Fibroblast of mammary gland (primary cell): Measurements from ENCODE around the gene MRE11.

Experiments used
- DNase-seq: peaks from one replicate; pipeline ENCODE4 v3.0.0-alpha.2; 2010; ENCODE audit warnings: low read depth
- H3K4me3 ChIP-seq: 2 replicates; pipeline ENCODE4 v1.5.1; 2011; ENCODE audit warnings: low read depth, mild to moderate bottlenecking, low read length, moderate library complexity; ENCODE audit not compliant: control insufficient read depth
- TF ChIP-seq, protein P1 (sequence below): conservative IDR thresholded peaks from 2 replicates; pipeline ENCODE4 v1.5.1; 2011; ENCODE audit warnings: low read depth, low read length, inconsistent platforms; ENCODE audit not compliant: control insufficient read depth, insufficient read depth

Gene MRE11

GRCh38 chr11:94481342-94481741, 12.3 kb downstream of the MRE11 start:
- DNase-seq = no peak
- TF ChIP-seq, protein P1, sequence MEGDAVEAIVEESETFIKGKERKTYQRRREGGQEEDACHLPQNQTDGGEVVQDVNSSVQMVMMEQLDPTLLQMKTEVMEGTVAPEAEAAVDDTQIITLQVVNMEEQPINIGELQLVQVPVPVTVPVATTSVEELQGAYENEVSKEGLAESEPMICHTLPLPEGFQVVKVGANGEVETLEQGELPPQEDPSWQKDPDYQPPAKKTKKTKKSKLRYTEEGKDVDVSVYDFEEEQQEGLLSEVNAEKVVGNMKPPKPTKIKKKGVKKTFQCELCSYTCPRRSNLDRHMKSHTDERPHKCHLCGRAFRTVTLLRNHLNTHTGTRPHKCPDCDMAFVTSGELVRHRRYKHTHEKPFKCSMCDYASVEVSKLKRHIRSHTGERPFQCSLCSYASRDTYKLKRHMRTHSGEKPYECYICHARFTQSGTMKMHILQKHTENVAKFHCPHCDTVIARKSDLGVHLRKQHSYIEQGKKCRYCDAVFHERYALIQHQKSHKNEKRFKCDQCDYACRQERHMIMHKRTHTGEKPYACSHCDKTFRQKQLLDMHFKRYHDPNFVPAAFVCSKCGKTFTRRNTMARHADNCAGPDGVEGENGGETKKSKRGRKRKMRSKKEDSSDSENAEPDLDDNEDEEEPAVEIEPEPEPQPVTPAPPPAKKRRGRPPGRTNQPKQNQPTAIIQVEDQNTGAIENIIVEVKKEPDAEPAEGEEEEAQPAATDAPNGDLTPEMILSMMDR = no peak
- H3K4me3 ChIP-seq = no peak overlapping the region

GRCh38 chr11:94477624-94478023, 16.0 kb downstream of the MRE11 start:
- TF ChIP-seq, protein P1 = no peak
- H3K4me3 ChIP-seq = no peak overlapping the region
- no peak for DNase-seq

DNA sequence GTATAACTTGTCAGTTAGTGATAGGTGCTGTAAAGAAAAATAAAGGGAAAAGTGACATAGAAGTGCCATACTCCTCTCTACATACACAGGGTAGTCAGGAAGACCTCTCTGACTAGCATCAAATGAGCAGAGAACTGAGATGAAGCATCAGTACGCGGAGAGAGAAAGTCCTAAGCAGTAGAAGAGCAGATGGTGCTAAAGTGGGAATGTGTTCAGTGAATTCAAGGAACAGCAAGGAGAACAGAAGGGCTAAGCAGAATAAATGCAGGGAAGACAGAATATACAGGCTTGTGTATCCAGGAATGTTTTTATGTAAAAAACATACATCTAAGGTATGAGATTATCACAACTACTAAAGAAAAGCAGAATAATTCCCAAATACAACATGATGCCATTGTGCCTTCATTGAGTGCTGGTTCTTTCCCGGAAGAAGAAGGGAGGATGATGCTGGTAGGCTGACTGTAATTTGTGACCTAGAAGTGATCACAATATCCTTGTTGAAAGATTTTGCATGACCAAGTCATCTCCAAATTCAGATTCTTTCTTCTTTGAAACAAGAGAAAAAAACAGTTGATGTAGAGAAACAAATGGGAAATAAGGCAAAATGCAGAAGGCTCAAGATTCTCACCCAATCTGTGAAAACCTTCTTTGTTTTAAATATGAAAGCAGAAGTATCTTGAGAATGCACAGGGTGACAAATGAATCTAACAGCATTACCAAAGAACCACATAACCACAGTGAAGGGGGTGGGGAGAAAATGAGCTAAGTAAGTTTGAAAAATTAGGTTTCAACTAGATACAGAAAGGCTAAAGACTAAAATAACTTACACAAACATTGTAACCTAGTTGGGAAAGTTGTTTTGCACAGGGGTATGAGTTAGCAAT, 20.5 kb downstream of the MRE11 start:
- no peak for DNase-seq
- TF ChIP-seq, protein P1 = no peak
- H3K4me3 ChIP-seq = no peak overlapping the region

DNA sequence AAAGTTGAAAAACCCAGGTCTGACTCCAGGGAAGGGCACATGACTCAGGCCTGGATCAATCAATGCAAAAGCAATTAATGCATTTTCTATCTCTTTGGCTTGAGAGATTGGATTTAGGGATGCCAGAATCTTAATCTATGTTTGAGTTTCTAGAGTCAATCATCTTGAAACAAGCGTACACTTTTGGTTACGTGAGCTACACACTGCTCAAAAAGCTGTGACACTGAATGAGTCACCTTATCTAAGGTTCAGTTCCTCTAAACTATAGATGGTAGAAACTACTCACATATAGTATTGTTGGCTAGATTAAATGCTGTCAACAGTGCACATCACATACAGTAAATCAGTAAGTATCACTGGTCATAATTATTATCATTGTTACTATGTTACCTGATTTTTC, 24.2 kb downstream of the MRE11 start:
- H3K4me3 ChIP-seq = no peak overlapping the region
- TF ChIP-seq, protein P1 = no peak
- DNase-seq = no peak

DNA sequence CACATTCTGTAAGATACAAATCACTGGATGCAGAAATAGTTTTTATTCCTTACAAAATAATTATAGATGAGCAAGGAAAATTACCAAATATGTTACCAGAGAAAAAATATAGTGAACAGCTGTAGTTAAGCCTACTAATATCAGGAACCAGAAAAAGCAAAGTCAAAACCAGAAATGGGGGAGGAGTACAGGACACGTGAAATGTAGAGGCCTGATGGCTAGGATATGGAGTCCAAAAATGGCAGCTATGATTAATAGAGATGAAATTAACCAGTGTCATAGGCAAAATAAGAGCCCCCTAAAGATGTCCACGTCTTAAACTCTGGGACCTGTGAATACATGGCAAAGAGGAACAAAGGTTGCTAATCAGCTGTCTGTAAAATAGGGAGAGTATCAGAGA, 34.1 kb downstream of the MRE11 start:
- TF ChIP-seq, protein P1 = no peak
- DNase-seq = no peak
- no peak overlapping the region for H3K4me3 ChIP-seq

DNA sequence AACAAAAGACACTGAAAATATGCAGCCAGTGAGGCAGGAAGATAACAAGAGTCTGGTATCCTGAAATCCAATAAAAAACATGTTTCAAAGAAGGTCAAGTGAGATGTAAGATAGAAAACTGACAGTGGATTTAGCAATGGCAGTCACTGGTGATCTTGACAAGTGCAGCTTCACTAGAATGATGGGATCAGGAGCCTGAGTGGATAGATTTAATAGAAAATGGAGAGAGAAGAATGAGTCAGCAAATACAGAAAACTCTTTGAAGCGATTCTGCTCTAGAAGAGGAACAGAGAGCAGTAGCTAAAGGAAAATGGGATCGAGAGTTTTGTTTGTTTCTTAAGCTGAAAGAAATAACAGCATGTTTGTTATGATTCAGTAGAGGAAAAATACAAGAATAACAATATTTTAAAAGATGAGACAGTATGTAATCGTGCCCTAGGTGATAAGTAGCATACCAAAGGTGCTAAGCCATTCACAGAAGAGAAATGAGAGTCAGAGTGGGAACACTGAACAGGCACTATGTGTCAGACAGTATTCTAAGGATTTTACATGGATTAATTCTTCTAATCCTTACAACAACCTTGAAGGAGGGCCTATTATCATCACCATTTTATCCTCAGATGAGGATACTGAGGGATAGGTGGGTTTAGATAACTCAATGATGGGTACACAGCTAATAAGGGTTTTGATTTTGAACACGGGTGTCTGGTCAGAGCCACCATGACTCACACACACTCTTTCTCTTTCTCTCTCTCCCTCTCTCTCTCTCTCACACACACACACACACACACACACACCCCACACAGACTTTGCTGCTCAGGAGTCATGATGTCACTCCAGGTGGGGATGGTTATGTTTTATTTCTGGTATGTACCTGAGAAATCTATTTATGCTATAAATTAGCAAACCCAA, 36.3 kb downstream of the MRE11 start:
- no peak overlapping the region for H3K4me3 ChIP-seq
- peak; percentile 16 for DNase-seq
- TF ChIP-seq, protein P1 = no peak
